C4-2B (cell line): ENCODE results near the gene SLC44A5.

Source experiments
- ZFX ChIP-seq: fragments of 450-650 bp; IDR thresholded peaks from 2 replicates; pipeline ENCODE4 v1.6.1; 2017
- TF ChIP-seq, protein P1 (sequence below): fragments of 450-650 bp; conservative IDR thresholded peaks from 2 replicates; pipeline ENCODE4 v1.5.1; 2017; ENCODE audit warnings: mild to moderate bottlenecking

DNA sequence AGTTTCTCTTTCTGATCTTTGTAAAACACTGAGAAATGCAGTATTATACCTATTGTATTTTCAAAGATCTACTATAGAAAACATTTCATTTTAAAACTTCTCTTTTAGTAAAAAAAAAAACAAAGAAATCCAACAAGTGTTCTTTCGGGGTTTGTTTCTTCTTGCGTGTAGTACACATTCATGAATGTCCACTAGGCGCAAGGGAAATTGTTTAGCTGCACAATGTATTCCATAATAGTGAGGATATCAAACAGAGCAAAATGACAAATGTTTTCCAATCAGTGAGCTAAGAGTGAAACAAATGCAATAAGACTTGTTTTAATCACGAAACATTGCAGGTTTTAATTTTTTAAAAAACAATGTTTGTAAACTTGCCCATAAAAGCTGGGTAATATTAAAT is 408.2 kb downstream of the SLC44A5 start:
- TF ChIP-seq, protein P1, sequence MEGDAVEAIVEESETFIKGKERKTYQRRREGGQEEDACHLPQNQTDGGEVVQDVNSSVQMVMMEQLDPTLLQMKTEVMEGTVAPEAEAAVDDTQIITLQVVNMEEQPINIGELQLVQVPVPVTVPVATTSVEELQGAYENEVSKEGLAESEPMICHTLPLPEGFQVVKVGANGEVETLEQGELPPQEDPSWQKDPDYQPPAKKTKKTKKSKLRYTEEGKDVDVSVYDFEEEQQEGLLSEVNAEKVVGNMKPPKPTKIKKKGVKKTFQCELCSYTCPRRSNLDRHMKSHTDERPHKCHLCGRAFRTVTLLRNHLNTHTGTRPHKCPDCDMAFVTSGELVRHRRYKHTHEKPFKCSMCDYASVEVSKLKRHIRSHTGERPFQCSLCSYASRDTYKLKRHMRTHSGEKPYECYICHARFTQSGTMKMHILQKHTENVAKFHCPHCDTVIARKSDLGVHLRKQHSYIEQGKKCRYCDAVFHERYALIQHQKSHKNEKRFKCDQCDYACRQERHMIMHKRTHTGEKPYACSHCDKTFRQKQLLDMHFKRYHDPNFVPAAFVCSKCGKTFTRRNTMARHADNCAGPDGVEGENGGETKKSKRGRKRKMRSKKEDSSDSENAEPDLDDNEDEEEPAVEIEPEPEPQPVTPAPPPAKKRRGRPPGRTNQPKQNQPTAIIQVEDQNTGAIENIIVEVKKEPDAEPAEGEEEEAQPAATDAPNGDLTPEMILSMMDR = no peak
- no peak for TF ChIP-seq ZFX
